A673 (cell line): ENCODE data around the gene TWIST1. TPM values are rescaled to one million over a fixed set of nuclear protein-coding genes. Genes with fewer than 3 reads are reported as not detected.

ENCODE experiments used
- BruUV-seq: library from RNA; stranded (reverse); fragments of 400-500 nt; replicated peaks from 2 replicates; lab custom pipeline; 2021; lab: Mats Ljungman, UMichigan
- CTCF ChIA-PET: fragments of 300-600 bp; sonication (Branson Sonifier 250); formaldehyde crosslinking; loops from one replicate; lab custom pipeline; 2022; ENCODE audit warnings: antibody characterized with exemption; lab: Charles Lee
- POLR2A ChIA-PET: fragments of 300-600 bp; sonication (Branson Sonifier 250); formaldehyde crosslinking; loops from one replicate; lab custom pipeline; 2022; ENCODE audit warnings: antibody characterized with exemption; ENCODE audit not compliant: low non-redundant PET; lab: Charles Lee
- DNase-seq: peaks from one replicate; pipeline ENCODE4 v3.0.0-alpha.2; 2015; ENCODE audit warnings: low spot score
- H3K27ac ChIP-seq: fragments of 200-600 bp; sonication (generic); 2 replicates; pipeline ENCODE4 v1.5.1; 2016; ENCODE audit warnings: mixed run types, low read depth, mild to moderate bottlenecking, mixed read lengths, antibody characterized with exemption, low read length; ENCODE audit not compliant: poor library complexity, severe bottlenecking
- H3K27me3 ChIP-seq: fragments of 200-600 bp; sonication (generic); replicated peaks from 2 replicates; pipeline ENCODE4 v1.6.1; 2017; ENCODE audit warnings: mixed run types, low read depth, mild to moderate bottlenecking, mixed read lengths, antibody characterized with exemption, low read length; ENCODE audit not compliant: insufficient read depth, poor library complexity
- H3K36me3 ChIP-seq: fragments of 200-600 bp; sonication (generic); 2 replicates; pipeline ENCODE4 v1.6.1; 2016; ENCODE audit warnings: mixed run types, mild to moderate bottlenecking, mixed read lengths, antibody characterized with exemption, low read length; ENCODE audit not compliant: insufficient read depth, poor library complexity, severe bottlenecking
- H3K4me1 ChIP-seq: fragments of 200-600 bp; sonication (generic); 2 replicates; pipeline ENCODE4 v1.6.1; 2017; ENCODE audit warnings: mixed run types, mild to moderate bottlenecking, mixed read lengths, antibody characterized with exemption, low read length; ENCODE audit not compliant: insufficient read depth, poor library complexity, severe bottlenecking
- H3K4me3 ChIP-seq: fragments of 200-600 bp; sonication (generic); 2 replicates; pipeline ENCODE4 v1.5.1; 2016; ENCODE audit warnings: low read depth, mixed run types, mild to moderate bottlenecking, mixed read lengths, low read length; ENCODE audit not compliant: poor library complexity, severe bottlenecking
- H3K9me3 ChIP-seq: fragments of 200-600 bp; sonication (generic); 2 replicates; pipeline ENCODE4 v1.6.1; 2016; ENCODE audit warnings: mixed run types, low read depth, mild to moderate bottlenecking, mixed read lengths, antibody characterized with exemption, low read length; ENCODE audit not compliant: poor library complexity, severe bottlenecking
- CTCF ChIP-seq: fragments of 300-800, 200-600 bp; sonication (generic); conservative IDR thresholded peaks from 2 replicates; pipeline ENCODE4 v1.5.1; 2017; ENCODE audit warnings: low read depth, mild to moderate bottlenecking, antibody characterized with exemption, low read length, moderate library complexity, mixed read lengths
- EZH2 ChIP-seq: fragments of 200-600 bp; sonication (generic); IDR thresholded peaks from 2 replicates; pipeline ENCODE4 v1.6.1; 2017; ENCODE audit warnings: borderline replicate concordance, low read depth, mild to moderate bottlenecking, mixed read lengths, antibody characterized with exemption, low read length; ENCODE audit not compliant: poor library complexity, severe bottlenecking
- intact Hi-C: fragments of 100-400 bp; cut with micrococcal nuclease; formaldehyde crosslinking; loops from one replicate; pipeline ENCODE4 v1.10.0; 2022; ENCODE audit not compliant: unreplicated experiment
- total RNA-seq: library from RNA; stranded (reverse); gene quantifications from 2 replicates; pipeline ENCODE4 v1.2.3, GENCODE V29; 2021

TWIST1 gene
- total RNA-seq, 1 experiment from 2014 or later, result 41.6 TPM

GRCh38 chr7:19066170-19066569, 51.3 kb downstream of the TWIST1 start:
- intact Hi-C loops, result no loop called here
- TF ChIP-seq CTCF (no peak), EZH2 (no peak)

More at GRCh38 chr7:19066170-19066569, 51.3 kb downstream of the TWIST1 start:
- H3K27ac ChIP-seq, result no peak overlapping the region
- no peaks in the 10 kb centered on the region for H3K9me3 ChIP-seq
- H3K27me3 ChIP-seq, result no peaks in the 10 kb centered on the region
- POLR2A ChIA-PET, result no interaction called here
- H3K36me3 ChIP-seq, result no peaks in the 10 kb centered on the region
- CTCF ChIA-PET, result no interaction called here
- no peak for DNase-seq
- no TSS peak for BruUV-seq
- no peak overlapping the region for H3K4me3 ChIP-seq
- H3K4me1 ChIP-seq, result peaks cover 5% of the 10 kb centered on the region

Other genes starting within 250 kb of the TWIST1 start
- gene FERD3L, start 27.8 kb upstream of the TWIST1 start, total RNA-seq, result not detected in 2 replicates